Small intestine (tissue), 7 donors: ENCODE results near the gene SRRT. TPM values are rescaled to one million over a fixed set of nuclear protein-coding genes. Genes with fewer than 3 reads are reported as not detected.
"Not testable (repeated sequence)": the region's sequence is repeated elsewhere in the genome, so short reads cannot be mapped to it uniquely, and the experiment has no call there.

Experiments used
- DNase-seq, 2 donors: peaks; one replicate each; pipeline versions ENCODE4 v3.0.0 to v3.0.0-alpha.2; 2013
- FAIRE-seq: peaks from 2 replicates; lab custom pipeline; 2012; peaks lifted over from hg19 to GRCh38; lab: Jason Lieb, UNC
- H3K27ac ChIP-seq, 3 donors: one replicate each; pipeline ENCODE4 v1.5.1; 2013; ENCODE audit warnings: low read length in 2 of 3, mild to moderate bottlenecking in 2 of 3, control low read depth in 1 of 3, inconsistent platforms in 1 of 3, low read depth in 1 of 3, moderate library complexity in 1 of 3
- H3K27me3 ChIP-seq, 3 donors: one replicate each; pipeline ENCODE4 v1.6.1; 2013; ENCODE audit warnings: low read length in 3 of 3, inconsistent platforms in 1 of 3; ENCODE audit not compliant: control insufficient read depth in 3 of 3, insufficient read depth in 3 of 3
- H3K36me3 ChIP-seq, 3 donors: one replicate each; pipeline ENCODE4 v1.6.1; 2013; ENCODE audit warnings: low read length in 3 of 3, inconsistent platforms in 1 of 3, low read depth in 1 of 3, mild to moderate bottlenecking in 1 of 3, moderate library complexity in 1 of 3; ENCODE audit not compliant: control insufficient read depth in 3 of 3, insufficient read depth in 2 of 3
- H3K4me1 ChIP-seq, 3 donors: one replicate each; pipeline ENCODE4 v1.6.1; 2013; ENCODE audit warnings: low read length in 2 of 3, inconsistent platforms in 1 of 3, low read depth in 1 of 3, mild to moderate bottlenecking in 1 of 3, moderate library complexity in 1 of 3; ENCODE audit not compliant: control insufficient read depth in 3 of 3, insufficient read depth in 2 of 3
- H3K4me3 ChIP-seq, 3 donors: one replicate each; pipeline ENCODE4 v1.5.1; 2013; ENCODE audit warnings: low read length in 3 of 3, control low read depth in 1 of 3, inconsistent platforms in 1 of 3, low read depth in 1 of 3, mild to moderate bottlenecking in 1 of 3, moderate library complexity in 1 of 3
- H3K9me3 ChIP-seq, 2 donors: one replicate each; pipeline ENCODE4 v1.6.1; 2013; ENCODE audit warnings: low read depth in 1 of 2, low read length in 1 of 2; ENCODE audit not compliant: control insufficient read depth in 2 of 2, insufficient read depth in 1 of 2
- WGBS, 3 donors: extraction: QIAGEN DNeasy Blood & Tissue Kit; methylation state at CpG; one replicate each; pipeline ENCODE4 v1.1.7; 2013; 5-methylcytosine and 5-hydroxymethylcytosine counted together
- polyA plus RNA-seq, 4 donors: library from polyadenylated mRNA; stranded (reverse) in 3 of 4; unstranded in 1 of 4; fragments of 200-250 nt in 3 of 4; fragments of 120-200 nt in 1 of 4; gene quantifications; one replicate each; pipeline versions ENCODE4 v1.2.1 to v1.2.3, GENCODE V29; 2013
- donor health status: healthy with polysubstance abuse.
- donor health status: control.
- donor health status: control.
- donor health status: Bipolar disorder and iron deficiency.
- donor health status: healthy.

The SRRT gene
- polyA plus RNA-seq, 4 donors = 77.1 to 113 (median 90.0) TPM

DNA sequence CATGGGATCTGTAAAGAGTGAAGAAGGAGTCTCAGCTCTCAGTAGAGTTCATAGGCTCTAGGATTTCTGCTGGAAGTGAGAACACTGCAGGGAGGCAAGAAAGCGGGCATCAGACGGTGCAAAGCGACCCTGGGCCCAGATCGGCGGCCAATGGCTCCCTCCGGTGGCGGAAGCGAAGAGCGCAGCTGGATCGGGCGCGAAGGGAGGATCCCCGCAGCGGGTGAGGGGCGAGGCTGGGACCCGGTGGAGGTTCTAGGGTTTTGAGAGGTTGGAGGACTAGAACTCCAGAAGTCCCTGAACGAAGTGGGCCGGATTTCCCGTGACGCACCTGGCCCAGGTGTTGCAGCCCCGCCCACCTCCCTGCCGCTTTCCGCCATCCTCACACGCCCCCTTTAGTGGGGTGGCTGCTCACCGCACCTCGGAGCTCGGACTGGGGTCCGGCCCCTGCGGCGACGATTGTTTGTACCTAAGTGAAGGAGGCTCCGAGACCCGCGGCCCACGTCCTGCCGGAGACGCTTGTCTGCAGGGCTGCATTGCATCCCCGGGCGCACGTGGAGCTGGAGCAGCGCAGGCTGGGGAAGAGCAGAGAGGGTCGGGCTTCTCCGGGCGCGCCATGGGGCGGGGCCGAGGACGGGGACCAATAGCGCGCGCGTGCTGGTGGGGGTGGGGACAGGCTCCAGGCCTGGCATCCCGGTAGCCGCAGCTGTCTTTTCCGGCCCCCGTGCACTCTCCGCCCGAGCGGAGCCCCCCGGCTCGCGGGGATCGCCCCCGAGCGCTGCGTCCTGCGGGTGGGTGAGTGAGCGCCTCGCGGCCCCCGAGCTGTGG lies 22.6 kb upstream of the SRRT start, which contains the start of gene SLC12A9:
Gene SLC12A9, plus strand, starts transcription at position 666 of the 825 bp plus-strand sequence. CDS start 1,485 bp downstream, outside the sequence.
- Histone ChIP-seq H3K27ac (peak within 1 kb of the TSS; percentile 2 to 50 (median 49)), H3K36me3 (peaks cover 0 to 24% (median under 1%) of the 10 kb centered on the region in 3 donors), H3K4me3 (peak within 1 kb of the TSS; percentile 54 to 71 (median 54)), H3K4me1 (peaks cover 0 to 11% (median 2%) of the 10 kb centered on the region in 3 donors), H3K9me3 (no peaks in the 10 kb centered on the region), H3K27me3 (no peaks in the 10 kb centered on the region)
- 0% methylated on average over 55 to 71 of the region's 71 CpGs for WGBS, 3 donors
- DNase-seq = peak; percentile 93 to 96
- FAIRE-seq = no peak

DNA sequence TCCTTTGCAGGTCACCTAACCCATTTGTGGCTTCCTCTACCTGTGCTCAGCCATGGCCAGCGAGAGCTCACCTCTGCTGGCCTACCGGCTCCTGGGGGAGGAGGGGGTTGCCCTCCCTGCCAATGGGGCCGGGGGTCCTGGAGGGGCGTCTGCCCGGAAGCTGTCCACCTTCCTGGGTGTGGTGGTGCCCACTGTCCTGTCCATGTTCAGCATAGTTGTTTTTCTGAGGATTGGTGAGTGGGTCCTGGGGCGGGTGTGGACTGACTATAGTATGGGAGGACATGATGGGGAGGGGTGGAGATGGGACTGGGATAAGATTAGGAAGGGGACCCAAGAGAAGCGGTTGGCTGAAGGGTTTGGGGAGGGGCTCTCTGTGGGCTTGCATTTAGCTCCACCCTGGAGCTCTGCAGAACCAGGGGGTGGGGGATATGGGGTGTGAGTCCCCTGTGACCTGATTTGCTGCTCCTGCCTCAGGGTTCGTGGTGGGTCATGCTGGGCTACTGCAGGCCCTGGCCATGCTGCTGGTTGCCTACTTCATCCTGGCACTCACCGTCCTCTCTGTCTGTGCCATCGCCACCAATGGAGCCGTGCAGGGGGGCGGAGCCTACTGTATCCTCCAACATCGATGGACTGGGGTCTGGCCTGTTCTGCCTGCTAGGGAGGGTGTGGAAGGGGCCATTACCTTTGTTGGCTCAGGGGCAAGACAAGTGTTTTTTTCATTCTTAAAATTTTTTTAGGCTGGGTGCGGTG lies 20.6 kb upstream of the SRRT start:
- no peak for FAIRE-seq
- Histone ChIP-seq H3K36me3 (peaks cover 0 to 40% (median 6%) of the 10 kb centered on the region in 3 donors), H3K27me3 (no peaks in the 10 kb centered on the region), H3K4me3 (no peak overlapping the region), H3K9me3 (no peaks in the 10 kb centered on the region), H3K4me1 (peaks cover 0 to 11% (median 2%) of the 10 kb centered on the region in 3 donors), H3K27ac (no peak overlapping the region)
- no peak for DNase-seq
- WGBS, 3 donors = 91 to 95% (median 92%) methylated on average over 14 of the region's 14 CpGs

DNA sequence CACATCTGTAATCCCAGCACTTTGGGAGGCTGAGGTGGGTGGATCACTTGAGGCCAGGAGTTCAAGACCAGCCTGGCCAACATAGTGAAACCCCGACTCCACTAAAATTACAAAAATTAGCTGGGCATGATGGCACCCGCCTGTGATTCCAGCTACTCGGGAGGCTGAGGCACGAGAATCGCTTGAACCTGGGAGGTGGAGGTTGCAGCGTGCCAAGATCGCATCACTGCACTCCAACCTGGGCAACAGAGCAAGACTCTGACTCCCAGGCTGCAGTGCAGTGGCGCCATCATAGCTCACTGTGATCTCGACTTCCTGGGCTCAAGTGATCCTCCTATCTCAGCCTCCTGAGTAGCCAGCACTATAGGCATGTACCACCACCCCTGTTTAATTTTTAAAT lies 20.0 kb upstream of the SRRT start:
- Histone ChIP-seq H3K36me3 (peaks cover 2 to 44% (median 6%) of the 10 kb centered on the region in 3 donors), H3K4me1 (peaks cover 0 to 11% (median 2%) of the 10 kb centered on the region in 3 donors)
- not testable (repeated sequence) for FAIRE-seq, H3K4me3 ChIP-seq, H3K9me3 ChIP-seq, DNase-seq, H3K27me3 ChIP-seq, H3K27ac ChIP-seq
- WGBS, 3 donors = 95 to 98% (median 97%) methylated on average over 9 of the region's 9 CpGs

DNA sequence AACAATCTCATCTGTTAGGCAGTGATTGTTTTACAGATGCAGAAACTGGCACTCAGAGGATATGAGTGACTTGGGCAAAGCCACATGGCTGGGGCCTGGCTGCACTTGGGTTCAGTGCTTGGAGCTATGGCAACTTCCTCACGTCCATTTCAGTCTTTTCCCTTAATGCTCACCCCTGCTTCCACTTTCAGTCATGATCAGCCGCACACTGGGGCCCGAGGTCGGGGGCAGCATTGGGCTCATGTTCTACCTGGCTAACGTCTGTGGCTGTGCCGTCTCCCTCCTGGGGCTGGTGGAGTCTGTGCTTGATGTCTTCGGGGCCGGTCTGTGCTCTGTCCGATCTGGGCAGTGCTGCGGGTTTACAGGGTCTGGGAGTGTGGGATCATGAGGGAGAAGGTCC lies 19.4 kb upstream of the SRRT start:
- FAIRE-seq (no peak), DNase-seq (no peak)
- no peak overlapping the region for H3K27ac ChIP-seq
- H3K4me1 ChIP-seq = peaks cover 0 to 11% (median 2%) of the 10 kb centered on the region in 3 donors
- no peaks in the 10 kb centered on the region for H3K9me3 ChIP-seq
- H3K36me3 ChIP-seq = peaks cover 4 to 50% (median 6%) of the 10 kb centered on the region in 3 donors
- WGBS, 3 donors = 87 to 96% (median 94%) methylated on average over 10 of the region's 10 CpGs
- no peak overlapping the region for H3K4me3 ChIP-seq
- no peaks in the 10 kb centered on the region for H3K27me3 ChIP-seq

DNA sequence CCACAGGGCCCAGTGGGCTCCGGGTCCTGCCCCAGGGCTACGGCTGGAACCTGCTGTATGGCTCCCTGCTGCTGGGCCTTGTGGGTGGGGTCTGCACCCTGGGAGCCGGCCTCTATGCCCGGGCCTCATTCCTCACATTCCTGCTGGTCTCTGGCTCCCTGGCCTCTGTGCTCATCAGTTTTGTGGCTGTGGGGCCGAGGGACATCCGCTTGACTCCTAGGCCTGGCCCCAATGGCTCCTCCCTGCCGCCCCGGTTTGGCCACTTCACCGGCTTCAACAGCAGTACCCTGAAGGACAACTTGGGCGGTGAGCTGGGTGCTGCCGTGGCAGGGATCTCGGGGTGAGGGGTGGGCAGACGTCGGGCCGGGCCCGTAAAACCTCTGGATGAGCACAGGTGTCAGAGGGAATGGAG lies 18.0 kb upstream of the SRRT start:
- Histone ChIP-seq H3K4me1 (peaks cover 0 to 9% (median under 1%) of the 10 kb centered on the region in 3 donors), H3K36me3 (peaks cover 4 to 64% (median 6%) of the 10 kb centered on the region in 3 donors), H3K9me3 (no peaks in the 10 kb centered on the region), H3K27me3 (no peaks in the 10 kb centered on the region), H3K4me3 (no peak overlapping the region), H3K27ac (no peak overlapping the region)
- no peak for FAIRE-seq
- no peak for DNase-seq
- WGBS, 3 donors = 91 to 96% (median 95%) methylated on average over 15 to 16 of the region's 16 CpGs

DNA sequence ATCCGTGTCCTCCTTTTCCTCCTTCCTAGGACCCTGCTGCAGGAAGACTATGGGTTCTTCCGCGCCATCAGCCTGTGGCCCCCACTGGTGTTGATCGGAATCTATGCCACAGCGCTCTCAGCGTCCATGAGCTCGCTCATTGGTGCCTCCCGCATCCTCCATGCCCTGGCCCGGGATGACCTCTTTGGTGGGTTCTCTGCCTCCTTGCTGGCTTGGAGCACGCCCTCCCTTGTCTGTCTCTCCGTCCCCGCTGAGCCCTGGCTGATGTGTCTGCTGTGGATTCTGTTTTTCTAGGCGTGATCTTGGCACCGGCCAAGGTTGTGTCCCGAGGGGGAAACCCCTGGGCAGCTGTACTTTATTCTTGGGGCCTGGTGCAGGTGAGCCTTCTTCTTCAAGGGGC lies 15.0 kb upstream of the SRRT start:
- Histone ChIP-seq H3K27me3 (no peaks in the 10 kb centered on the region), H3K9me3 (no peaks in the 10 kb centered on the region), H3K4me1 (no peaks in the 10 kb centered on the region), H3K4me3 (no peak overlapping the region), H3K27ac (no peak overlapping the region), H3K36me3 (peaks cover 4 to 67% (median 6%) of the 10 kb centered on the region in 3 donors)
- DNase-seq (no peak), FAIRE-seq (no peak)
- WGBS, 3 donors = 82 to 92% (median 84%) methylated on average over 15 of the region's 15 CpGs

DNA sequence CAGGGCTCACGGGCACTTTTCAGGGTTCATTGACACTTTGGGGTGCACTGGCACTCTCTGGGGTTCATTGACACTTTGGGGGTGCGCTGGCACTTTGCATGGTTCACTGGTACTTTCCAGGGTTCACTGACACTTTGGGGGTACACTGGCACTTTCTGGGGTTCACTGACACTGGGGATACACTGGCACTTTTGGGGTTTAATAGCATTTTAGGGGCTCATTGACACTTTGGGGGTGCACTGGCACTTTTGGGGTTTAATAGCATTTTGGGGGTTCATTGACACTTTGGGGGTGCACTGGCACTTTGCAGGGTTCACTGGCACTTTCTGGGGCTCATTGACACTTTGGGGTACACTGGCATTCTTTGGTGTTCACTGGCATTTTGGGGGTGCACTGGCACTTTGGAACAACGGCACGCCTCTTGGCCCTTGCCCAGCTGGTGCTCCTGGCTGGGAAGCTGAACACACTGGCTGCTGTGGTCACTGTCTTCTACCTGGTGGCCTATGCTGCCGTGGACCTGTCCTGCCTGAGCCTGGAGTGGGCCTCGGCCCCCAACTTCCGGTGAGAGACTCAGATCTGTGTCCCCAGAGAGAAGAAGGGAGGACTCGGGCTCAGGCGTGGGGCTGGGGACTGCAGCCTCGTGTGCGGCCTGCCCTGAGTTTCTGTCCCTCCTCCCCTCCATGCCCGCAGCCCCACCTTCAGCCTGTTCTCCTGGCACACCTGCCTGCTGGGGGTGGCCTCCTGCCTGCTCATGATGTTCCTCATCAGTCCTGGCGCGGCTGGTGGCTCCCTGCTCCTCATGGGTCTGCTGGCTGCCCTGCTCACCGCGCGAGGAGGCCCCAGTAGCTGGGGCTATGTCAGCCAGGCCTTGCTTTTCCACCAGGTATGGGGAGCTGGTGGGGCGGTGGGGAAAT lies 13.9 kb upstream of the SRRT start:
- H3K27me3 ChIP-seq = no peaks in the 10 kb centered on the region
- 83 to 92% (median 91%) methylated on average over 18 of the region's 18 CpGs for WGBS, 3 donors
- no peak for FAIRE-seq
- DNase-seq = no peak
- H3K27ac ChIP-seq = no peak overlapping the region
- peaks cover 4 to 68% (median 6%) of the 10 kb centered on the region in 3 donors for H3K36me3 ChIP-seq
- H3K9me3 ChIP-seq = no peaks in the 10 kb centered on the region
- peaks cover 0 to 4% (median under 1%) of the 10 kb centered on the region in 3 donors for H3K4me1 ChIP-seq
- H3K4me3 ChIP-seq = no peak overlapping the region
